ENCODE data around the gene STMND1. TPM values are rescaled to one million over a fixed set of nuclear protein-coding genes. Genes with fewer than 3 reads are reported as not detected.
A peak's percentile ranks its signal among the peaks of the same experiment; 100 is the strongest.

The STMND1 gene
- total RNA-seq, 1 donor from 2014 or later: not detected

DNA sequence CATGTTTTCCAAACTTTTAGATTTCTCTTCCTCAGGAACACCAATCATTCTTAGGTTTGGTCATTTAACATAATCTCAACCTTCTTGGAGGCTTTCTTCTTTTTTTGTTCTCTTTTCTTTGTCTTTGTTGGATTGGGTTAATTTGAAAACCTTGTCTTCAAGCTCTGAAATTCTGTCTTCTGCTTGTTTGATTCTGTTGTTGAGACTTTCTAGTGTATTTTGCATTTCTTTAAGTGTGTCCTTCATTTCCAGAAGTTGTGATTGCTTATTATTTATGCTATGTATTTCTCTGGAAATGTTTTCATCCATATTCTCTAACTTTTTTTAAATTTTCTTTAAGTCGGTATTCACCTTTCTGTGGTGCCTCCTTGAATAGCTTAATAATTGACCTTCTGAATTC is 42.2 kb downstream of the STMND1 start:
- no peak overlapping the region for H3K4me3 ChIP-seq (ENCODE audit: low read depth, low read length)
- no peaks in the 10 kb centered on the region for H3K36me3 ChIP-seq (ENCODE audit: control insufficient read depth, insufficient read depth, low read length)
- no peaks in the 10 kb centered on the region for H3K27me3 ChIP-seq (ENCODE audit: control insufficient read depth, insufficient read depth, low read length)
- no peak for DNase-seq (ENCODE audit: low read depth)
- TF ChIP-seq, protein P1, sequence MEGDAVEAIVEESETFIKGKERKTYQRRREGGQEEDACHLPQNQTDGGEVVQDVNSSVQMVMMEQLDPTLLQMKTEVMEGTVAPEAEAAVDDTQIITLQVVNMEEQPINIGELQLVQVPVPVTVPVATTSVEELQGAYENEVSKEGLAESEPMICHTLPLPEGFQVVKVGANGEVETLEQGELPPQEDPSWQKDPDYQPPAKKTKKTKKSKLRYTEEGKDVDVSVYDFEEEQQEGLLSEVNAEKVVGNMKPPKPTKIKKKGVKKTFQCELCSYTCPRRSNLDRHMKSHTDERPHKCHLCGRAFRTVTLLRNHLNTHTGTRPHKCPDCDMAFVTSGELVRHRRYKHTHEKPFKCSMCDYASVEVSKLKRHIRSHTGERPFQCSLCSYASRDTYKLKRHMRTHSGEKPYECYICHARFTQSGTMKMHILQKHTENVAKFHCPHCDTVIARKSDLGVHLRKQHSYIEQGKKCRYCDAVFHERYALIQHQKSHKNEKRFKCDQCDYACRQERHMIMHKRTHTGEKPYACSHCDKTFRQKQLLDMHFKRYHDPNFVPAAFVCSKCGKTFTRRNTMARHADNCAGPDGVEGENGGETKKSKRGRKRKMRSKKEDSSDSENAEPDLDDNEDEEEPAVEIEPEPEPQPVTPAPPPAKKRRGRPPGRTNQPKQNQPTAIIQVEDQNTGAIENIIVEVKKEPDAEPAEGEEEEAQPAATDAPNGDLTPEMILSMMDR (IDR thresholded peaks at IDR 0.05; ENCODE audit: insufficient read depth, low read length, severe bottlenecking): no peak
- no peak for FAIRE-seq

DNA sequence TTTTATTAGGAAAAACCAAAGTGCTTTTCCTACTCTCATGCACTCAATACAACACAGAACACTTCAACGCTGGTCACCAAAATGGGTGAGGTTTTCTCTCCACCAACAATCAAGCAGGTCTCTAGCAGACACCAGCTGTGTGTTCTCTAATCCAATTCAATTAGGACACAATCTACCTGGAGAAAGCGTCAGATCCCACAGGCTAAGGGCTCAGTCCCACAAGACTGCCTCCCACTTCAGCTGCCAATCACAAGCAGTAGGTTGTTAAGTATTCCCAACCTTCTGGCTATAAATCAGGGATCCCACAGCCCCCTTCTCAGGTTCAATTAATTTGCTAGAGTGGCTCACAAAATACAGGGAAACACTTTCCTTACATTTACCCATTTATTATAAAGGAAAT is 47.7 kb downstream of the STMND1 start:
- TF ChIP-seq, protein P1 (IDR thresholded peaks at IDR 0.05; ENCODE audit: insufficient read depth, low read length, severe bottlenecking): no peak
- DNase-seq (ENCODE audit: low read depth): no peak
- no peak for FAIRE-seq
- no peaks in the 10 kb centered on the region for H3K36me3 ChIP-seq (ENCODE audit: control insufficient read depth, insufficient read depth, low read length)
- no peaks in the 10 kb centered on the region for H3K27me3 ChIP-seq (ENCODE audit: control insufficient read depth, insufficient read depth, low read length)
- H3K4me3 ChIP-seq (ENCODE audit: low read depth, low read length): no peak overlapping the region

DNA sequence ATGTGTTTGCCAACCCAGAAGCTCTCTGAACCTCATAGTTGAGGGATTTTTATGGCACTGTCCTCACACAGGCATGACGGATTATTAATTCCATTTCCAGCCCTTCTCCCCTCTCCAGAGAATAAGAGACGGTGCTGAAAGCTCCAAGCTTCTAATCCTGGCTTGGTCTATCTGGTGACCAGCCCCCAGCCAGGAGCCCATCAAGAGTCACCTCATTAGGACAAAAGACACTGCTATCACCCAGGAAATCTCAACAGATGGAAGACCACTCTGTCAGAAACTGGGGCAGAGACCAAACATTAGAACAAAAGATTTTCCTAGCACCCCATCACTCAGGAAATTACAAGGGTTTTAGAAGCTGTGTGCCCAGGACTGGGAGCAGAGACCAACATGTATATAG is 48.2 kb downstream of the STMND1 start:
- H3K36me3 ChIP-seq (ENCODE audit: control insufficient read depth, insufficient read depth, low read length): no peaks in the 10 kb centered on the region
- DNase-seq (ENCODE audit: low read depth) (no peak), FAIRE-seq (no peak)
- no peaks in the 10 kb centered on the region for H3K27me3 ChIP-seq (ENCODE audit: control insufficient read depth, insufficient read depth, low read length)
- TF ChIP-seq, protein P1 (IDR thresholded peaks at IDR 0.05; ENCODE audit: insufficient read depth, low read length, severe bottlenecking): no peak
- no peak overlapping the region for H3K4me3 ChIP-seq (ENCODE audit: low read depth, low read length)

DNA sequence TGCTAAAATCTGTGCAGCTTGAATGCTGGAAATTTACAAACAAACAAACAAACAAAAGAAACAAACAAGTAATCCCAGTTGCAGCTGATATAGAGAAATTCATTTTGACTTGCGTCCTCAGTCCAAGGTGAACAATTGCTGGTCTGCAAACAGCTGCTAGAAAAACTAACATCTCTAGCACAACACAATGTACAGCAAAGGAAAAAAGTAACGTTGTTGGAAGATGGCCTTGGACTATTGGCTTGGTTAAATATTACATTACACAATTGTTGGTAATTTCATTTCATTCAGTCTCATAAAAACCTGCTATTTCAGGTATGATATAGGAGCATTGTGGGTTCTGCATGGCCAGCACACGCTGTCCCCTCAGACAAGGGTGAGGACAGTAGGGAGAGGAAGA is 50.0 kb downstream of the STMND1 start:
- TF ChIP-seq, protein P1 (IDR thresholded peaks at IDR 0.05; ENCODE audit: insufficient read depth, low read length, severe bottlenecking): no peak
- Histone ChIP-seq H3K4me3 (ENCODE audit: low read depth, low read length) (no peak overlapping the region), H3K36me3 (ENCODE audit: control insufficient read depth, insufficient read depth, low read length) (no peaks in the 10 kb centered on the region), H3K27me3 (ENCODE audit: control insufficient read depth, insufficient read depth, low read length) (no peaks in the 10 kb centered on the region)
- DNase-seq (ENCODE audit: low read depth) (no peak), FAIRE-seq (peak; percentile 50)

DNA sequence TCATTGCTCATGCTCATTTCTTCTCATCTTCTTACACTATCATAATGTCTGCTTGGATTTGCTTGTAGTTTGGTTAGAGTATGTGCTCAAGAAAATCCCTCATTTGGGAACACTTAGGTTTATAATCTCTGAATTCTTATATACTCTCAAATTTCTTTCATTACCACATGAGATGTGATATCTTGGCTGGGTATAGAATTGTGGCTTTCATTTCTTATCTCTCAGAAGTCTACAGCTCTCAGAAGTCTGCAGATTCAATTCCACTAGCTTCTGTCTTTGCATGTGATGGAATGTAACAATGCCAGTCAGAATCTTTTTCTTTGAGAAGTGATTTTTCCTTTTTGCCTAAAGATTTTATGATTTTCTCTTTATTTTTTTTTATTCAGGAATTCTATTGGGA is 50.9 kb downstream of the STMND1 start:
- H3K36me3 ChIP-seq (ENCODE audit: control insufficient read depth, insufficient read depth, low read length): no peaks in the 10 kb centered on the region
- TF ChIP-seq, protein P1 (IDR thresholded peaks at IDR 0.05; ENCODE audit: insufficient read depth, low read length, severe bottlenecking): no peak
- DNase-seq (ENCODE audit: low read depth) (no peak), FAIRE-seq (no peak)
- H3K27me3 ChIP-seq (ENCODE audit: control insufficient read depth, insufficient read depth, low read length): no peaks in the 10 kb centered on the region
- H3K4me3 ChIP-seq (ENCODE audit: low read depth, low read length): no peak overlapping the region

DNA sequence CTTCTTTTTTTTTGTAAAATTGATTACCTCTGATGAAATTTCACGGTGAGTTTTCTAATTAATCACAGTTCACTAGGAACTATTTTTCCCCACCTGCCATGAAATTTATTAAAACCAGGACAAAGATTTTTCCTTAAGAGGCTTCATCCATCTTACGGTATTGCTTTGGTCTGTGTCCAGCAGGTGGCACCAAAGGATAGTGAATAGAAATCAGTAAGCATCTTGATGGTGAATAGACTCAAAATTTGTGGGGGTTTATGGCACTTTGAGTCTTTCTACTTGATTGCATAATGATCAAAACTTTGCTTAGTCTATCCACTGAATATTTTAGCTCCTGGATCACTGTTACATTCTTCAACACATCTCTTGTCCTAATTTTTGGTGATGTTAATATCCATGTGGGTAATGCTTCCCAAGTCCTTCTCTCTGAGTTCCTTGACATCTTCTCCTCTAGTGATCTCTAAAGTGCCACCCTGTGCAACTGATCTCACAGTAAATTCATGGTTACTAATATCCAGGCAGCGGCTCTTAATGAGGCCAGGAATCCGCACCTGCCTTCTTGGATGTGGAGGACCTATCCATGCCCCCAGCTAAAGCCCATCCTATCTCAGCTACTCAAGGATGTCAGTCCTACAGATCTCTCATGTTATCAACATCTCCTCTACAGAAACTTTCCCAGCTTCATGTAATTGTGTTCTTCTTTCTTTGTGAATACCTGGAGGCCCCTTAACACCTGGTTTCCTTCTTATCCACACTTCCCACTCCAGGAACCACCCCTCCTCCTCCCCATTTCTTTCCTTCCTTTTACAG is 54.5 kb downstream of the STMND1 start:
- TF ChIP-seq, protein P1 (IDR thresholded peaks at IDR 0.05; ENCODE audit: insufficient read depth, low read length, severe bottlenecking): peak; percentile 54
- DNase-seq (ENCODE audit: low read depth): peak; percentile 75
- no peaks in the 10 kb centered on the region for H3K27me3 ChIP-seq (ENCODE audit: control insufficient read depth, insufficient read depth, low read length)
- FAIRE-seq: no peak
- no peak overlapping the region for H3K4me3 ChIP-seq (ENCODE audit: low read depth, low read length)
- H3K36me3 ChIP-seq (ENCODE audit: control insufficient read depth, insufficient read depth, low read length): no peaks in the 10 kb centered on the region

Measured in bronchial epithelial cell (primary cell).